Stimulated activated CD8-positive, alpha-beta memory T cell treated with anti-CD3 and anti-CD28 coated beads, Interleukin-2, amount 100 ng/mL, for 1 hour (primary cell): ENCODE measurements around the gene DAZL.

Experiments
- DNase-seq, 2 donors: peaks; one replicate each; pipeline ENCODE4 v3.0.0-alpha.2; 2020; ENCODE audit warnings: low read depth in 2 of 2

DAZL gene

DNA sequence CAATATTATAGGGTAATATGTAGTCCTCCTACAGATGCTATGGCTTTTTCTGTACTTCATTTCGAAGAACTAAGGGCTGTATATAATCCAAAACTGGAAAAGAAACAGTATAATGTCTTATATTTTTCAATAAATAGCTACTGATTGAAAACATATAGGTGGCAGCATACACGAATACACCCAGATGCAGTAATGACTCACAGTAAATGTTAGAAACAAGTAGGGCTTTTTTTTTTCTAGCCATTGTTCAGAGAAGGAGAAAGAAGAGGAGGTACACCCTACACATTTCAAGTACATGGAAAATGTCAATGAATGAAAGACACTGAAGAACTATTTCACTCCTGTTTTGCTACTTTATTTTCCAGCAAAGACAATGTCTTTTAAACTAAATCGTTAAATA, 9.4 kb downstream of the DAZL start:
- no peak for DNase-seq

DNA sequence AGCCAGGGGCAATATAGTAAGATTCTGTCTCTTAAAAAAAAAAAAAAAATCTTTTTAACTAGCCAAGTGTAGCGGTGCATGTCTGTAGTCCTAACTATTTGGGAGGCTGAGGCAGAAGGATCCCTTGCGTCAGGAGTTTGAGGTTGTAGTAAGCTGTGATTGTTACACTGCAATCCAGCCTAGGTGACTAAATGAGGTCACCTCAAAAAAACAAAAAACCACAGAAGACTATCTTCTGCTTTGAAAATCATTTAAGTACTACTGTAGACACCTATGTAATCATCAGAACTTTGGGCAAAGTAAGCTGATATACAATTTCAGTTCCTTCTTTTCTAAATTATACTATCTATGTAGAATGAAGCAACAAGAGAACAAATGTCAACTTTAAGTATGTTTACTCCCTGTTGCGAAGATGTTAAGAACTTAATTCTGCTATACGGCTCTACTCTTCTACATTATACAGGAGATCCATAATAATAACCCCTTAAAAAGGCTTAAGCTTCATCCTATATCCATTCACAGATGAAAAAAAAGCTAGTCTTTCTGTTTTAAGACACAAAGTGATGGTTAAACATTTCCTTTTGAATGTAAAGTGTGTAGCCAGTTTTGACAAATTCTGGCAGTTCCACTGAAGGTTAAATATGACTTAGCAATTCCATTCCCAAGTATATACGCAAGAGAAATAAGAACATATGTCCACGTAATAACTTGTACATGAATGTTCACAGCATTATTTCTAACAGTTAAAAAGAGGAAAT, 15.2 kb downstream of the DAZL start:
- no peak for DNase-seq

DNA sequence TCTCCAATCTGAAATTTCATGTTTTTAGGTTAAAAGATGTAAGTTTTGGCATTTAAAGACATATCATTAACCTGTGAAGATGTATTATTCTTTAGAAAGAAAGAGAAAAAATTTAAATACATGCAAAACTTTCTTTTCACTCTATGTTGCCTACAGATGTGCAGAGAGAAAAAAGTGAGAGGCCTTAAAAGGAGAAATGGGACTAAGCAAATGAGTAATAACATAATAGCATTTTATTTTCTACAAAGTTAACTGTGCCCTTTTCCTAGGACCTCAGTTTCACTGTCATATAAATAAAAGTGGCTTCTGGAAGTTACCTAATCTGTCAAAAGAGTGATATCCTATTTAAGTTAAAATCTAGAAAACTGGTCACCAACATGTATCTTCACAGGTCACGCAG, 16.1 kb downstream of the DAZL start:
- no peak for DNase-seq

DNA sequence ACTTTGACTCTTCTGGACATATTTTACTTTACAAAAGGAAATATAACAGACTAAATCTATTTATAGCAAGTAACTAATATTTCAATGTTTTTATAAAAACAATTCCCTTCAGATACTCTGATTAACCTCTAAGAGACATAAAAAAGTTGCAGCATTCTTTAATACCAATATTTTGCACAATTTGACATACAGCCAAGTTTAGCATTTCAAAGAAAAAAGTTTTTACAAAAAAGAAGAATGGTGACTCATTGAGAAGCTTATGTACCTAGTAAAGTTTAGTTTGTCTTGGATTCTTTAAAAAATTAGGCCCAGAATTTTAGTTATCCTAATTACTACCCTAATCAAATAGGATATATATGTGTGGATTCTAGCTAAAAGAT, 17.6 kb downstream of the DAZL start:
- no peak for DNase-seq

DNA sequence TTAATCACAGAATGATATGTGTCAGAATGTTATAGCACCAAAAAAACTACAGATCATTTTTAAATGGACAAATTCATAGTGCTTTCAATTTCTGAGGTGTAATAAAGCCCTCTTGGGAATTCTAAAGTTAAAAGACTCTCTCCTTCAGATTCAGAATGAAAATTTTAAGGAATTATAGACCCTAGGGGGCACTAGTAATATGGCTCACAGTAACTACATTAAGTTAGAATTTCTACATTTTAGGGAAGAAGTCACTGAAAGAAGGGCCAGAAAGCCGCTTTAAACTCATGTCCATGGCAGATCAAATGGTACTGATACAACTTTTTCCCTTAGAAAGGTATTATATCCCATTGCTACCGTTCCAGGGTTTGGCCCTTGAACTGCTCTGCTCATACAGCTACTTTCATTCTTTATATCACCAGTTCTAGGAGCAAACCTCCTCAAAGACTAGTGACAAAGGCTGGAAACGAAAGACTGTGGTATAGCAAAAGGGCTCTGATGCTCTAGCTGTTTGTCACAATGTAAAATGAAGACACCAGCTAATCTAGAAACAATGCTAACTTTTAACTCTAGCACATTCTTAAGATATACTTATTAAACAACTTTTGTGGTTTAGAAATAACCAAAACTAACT, 18.1 kb downstream of the DAZL start:
- no peak for DNase-seq

DNA sequence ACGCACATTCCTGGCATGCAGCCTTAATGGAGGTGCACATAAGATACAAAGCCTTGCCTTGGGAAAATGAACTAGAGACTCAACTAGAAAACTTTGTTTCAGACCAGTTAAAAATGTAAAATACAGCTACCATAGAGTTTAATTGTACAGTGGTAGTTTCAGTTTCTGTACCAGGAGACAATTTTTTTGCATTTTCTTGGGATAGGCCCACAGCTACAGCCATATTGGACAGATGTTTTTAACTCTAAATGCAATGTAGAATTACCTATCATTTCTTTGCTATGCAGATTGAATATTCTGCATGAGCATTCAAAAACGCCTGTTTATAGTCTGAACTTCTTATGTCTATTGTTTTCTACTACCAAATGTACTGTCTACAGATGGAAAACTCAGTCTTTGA, 20.3 kb downstream of the DAZL start:
- DNase-seq, result no peak

DNA sequence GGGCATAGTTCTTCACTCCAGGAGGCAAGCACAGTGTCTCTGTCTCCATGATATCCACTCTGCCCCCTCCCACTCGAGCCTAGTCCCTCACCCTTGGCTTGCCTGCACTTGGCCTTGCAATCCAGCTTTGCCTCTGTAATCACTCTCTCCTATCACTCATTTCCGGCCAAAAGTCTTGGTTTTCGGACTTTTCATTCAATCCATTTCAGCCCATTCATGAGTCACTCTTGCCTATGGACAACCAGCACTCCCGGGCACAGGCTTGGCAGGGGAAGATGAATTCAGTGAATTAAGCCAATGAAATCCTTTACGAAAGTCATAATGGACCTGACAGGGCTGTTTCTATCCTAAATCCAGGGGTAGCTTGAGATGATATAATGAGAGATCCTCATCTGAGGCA, 21.7 kb downstream of the DAZL start:
- no peak for DNase-seq

DNA sequence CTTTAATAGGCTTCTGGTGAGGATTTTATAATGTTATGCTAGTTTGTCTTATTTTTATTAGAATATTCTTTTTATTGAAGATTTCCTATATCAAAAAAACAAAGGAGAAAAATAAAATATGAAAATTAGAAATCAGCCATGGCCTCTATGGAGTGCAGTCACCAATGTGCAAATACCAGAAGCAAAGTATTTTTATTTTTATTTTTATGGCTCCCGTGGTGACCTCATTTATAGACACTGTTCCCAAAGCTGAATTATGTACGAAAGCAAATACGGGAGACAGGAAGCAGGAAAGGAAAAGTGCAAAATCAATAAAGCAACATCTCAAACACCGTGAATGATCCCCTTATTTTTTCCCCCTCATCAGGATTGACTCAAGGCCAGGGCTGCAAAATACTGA, 35.1 kb downstream of the DAZL start:
- DNase-seq, result no peak

DNA sequence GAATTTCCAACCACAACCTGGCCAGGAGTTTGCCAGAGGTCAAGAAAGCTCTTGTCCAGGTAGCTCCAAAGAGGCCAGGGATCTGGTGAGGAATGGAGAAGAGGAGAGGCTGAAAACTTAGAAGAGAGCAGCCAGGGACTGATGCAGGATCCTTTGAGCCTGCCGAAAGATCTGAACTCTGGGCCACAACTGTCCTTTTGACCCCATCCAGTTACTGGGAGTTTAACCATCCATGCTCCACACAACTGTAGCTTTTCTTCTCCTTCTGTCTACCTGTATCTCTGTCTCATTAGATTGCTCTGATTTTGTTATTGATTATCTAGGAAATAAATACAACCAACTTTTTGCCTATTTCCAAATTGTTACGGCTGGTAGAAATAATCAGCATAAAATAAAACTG, 36.7 kb downstream of the DAZL start:
- DNase-seq, result no peak

DNA sequence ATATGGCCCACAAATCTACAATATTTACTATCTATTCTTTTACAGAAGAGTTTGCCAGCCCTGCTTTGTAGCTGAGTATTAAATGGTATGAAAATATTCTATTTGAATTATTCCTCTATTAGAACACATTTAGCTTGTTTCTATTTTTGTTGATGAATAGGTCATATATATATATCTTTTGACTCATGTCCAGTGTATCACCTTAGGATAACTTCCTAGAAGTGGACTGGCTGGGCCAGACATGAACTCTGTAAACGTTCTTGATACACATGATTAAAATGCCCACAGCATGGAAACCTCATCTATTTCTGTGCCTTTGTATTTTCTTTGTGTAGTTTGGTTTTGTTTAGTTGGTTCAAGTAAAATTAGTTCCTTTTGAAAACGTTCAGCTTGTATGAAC, 37.1 kb downstream of the DAZL start:
- DNase-seq, result no peak

DNA sequence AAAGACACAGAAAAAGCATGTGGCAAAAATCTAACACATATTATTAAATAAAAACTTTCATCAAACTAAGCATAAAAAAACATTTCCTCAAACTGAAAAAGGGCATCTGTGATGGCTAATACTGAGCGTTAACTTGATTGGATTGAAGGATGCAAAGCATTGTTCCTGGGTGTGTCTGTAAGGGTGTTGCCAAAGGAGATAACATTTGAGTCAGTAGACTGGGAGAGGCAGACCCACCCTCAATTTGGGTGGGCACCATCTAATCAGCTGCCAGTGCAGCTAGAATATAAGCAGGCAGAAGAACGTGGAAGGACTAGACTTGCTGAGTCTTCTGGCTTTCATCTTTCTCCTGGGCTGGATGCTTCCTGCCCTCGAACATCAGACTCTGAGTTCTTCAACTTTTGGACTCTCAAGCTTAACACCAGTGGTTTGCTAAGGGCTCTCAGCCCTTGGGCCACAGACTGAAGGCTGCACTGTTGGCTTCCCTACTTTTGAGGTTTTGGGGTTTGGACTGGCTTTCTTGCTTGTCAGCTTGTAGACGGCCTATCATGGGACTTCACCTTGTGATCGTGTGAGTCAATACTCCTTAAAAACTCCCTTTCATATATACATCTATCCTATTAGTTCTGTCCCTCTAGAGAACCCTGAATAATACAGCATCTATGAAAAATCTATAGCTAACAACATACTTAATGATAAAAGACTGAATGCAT, 45.4 kb downstream of the DAZL start:
- no peak for DNase-seq

DNA sequence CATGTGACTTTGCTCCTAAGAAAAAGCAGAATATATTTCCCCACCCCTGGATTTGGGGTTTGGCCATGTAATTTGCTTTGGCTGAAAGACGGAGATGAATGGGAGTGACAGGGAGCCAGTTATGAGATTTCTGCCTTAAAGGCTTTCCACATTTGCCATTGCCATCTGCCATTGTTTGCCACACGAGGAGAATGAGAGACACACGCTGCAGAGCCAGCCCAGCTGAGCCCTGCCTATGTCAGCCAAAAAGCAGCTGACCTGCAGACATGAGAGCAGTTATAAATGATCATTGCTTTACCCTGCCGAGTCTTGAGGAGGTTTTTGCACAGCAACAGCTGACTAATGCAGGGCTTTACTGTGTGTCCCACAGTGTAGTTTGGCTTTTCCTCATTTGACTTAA, 51.1 kb downstream of the DAZL start:
- DNase-seq, result no peak

DNA sequence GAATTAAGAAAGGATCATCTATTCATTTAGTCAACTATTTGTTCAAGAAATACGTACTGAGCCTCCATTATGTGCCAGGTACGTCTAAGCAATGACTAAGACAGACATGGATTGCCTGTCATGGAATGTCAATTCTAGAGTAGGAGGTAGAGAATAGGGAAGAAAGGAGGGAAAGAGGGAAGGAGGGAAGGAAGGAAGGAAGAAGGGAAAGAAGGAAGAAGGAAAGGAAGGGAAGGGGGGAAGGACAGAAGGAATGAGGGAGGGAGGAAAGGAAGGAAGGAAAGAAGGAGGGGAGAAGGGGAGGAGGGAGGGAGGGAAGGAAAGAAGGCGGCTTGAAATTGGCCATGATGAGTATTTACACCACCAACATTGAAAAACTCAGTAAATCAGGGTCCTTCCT, 52.5 kb downstream of the DAZL start:
- no peak for DNase-seq

DNA sequence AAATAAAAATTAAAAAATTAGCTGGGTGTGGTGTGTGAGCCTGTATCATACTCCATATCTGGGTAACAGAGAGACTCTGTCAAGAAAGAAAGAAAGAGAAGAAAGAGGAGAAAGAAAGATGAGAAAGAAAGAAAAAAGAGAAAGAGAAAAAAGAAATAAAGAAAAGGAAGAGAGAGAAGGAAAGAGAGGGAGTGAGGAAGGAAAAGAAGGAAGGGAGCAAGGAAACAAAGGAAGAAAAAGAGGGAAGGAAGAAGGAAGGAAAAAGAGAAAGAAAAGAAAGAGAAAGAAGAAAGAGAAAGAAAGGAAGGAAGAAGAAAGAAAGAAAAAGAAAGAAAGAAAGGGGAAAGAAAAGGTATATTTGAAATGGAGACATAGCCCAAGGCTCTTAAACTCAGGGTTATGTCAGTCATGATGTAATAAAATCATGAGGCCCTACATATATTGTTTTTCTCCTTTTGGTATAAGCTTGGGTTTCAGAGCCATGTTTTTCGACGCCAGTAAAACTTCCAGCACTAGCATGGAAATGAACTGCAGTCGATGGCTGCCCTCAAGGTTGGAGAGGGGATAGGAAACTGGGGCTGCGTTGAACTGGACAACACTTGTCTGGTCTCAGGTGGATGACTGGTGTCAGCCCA, 53.8 kb downstream of the DAZL start:
- DNase-seq, result no peak

DNA sequence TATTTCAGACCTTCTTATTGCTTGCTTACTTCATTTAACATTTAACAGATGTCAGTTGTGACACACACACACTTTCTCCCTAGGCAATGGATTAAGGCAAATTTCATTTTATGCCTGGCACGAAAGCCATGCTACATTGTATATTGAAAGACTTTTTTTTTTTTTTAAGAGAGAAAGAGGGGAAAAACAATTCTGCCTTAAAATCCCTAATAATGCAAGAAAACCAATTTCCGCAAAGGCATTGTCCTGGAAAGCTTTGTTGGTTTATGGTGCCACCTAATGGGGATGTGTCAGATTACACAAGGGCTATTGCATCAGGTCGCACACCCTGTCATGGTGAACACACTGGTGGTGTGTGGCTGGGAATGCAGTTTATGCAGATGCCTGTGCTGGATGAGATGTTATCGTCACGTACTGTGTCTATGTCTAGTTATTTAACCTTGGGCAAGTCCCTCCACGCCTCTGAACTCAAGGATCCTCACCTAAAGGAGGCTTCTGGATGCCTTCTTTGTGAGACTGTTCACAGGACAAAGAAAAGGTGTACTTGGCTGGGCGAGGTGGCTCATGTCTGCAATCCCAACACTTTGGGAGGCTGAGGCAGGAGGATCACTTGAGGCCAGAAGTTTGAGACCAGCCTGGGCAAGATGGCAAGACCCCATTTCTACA, 54.4 kb downstream of the DAZL start:
- DNase-seq, result peak; percentile 30 to 35

DNA sequence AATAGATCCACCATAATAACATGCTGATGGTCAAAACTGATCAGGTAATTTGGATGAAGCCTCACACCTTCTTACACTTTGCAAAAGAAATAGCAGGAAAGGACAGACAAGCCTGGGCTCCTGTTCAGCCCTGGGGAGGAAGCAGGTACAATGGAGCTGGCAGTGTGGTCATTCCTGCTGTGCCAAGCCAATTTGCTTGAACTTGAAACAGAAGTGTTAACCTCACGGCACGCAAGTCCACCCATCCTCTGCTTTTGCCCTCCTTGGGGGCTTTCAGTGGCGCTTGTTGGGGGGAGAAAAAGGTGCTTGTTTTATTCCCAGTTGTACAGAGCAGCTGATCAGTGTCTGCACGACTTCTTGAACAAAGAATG, 54.9 kb downstream of the DAZL start:
- DNase-seq, result no peak

DNA sequence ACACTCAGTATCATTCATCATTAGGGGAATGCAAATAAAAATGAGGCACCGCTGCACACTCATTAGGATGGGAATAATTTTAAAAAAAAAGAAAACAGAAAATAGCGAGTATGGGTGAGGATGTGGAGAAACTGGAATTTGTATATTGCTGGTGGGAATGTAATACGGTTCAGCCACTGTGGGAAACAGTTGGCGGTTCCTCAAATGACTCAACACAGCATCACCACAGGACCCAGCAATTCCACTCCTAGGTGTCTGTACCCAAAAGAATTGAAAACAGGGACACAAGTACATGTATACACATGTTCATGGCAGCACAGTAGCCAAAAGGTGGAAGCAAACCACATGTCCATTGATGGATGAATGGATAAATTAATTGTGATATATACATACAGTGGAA, 56.5 kb downstream of the DAZL start:
- DNase-seq, result no peak

DNA sequence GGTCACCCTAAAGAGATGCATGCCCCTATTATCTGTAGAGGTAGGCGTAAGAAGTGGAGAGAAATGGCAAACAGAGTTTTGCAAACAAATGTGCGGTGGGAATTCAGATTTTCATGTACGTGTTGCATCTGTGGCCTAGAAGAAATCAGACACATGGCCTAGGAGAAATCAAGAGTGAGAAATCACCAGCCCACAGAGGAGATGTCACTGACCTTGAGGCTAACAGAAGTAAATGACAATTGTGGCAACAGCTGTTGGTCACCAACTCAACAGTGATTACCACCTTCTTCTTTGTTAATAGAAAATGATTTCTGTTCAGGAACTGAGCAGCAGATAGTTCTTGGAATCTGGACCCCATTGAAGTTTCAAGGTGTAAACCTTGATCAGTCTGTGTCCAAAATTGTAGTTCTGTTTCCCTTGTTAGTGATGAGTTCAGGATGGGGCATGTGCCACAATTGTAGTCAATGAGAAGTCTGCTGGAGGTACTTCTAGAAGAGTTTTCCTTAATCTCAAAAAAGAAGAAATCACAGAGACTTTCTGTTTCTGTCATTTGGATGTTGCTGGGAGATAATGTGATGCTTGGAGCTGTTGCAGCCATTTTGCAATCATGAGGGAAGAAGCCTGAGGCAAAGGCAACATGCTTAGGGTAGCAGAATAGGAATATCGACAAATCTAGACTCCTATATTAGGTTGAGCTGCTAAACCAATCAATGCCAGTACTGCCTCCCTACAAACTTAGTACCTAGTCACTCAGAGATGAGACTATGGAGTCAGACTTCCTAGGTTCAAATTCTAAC, 57.5 kb downstream of the DAZL start:
- DNase-seq, result no peak

DNA sequence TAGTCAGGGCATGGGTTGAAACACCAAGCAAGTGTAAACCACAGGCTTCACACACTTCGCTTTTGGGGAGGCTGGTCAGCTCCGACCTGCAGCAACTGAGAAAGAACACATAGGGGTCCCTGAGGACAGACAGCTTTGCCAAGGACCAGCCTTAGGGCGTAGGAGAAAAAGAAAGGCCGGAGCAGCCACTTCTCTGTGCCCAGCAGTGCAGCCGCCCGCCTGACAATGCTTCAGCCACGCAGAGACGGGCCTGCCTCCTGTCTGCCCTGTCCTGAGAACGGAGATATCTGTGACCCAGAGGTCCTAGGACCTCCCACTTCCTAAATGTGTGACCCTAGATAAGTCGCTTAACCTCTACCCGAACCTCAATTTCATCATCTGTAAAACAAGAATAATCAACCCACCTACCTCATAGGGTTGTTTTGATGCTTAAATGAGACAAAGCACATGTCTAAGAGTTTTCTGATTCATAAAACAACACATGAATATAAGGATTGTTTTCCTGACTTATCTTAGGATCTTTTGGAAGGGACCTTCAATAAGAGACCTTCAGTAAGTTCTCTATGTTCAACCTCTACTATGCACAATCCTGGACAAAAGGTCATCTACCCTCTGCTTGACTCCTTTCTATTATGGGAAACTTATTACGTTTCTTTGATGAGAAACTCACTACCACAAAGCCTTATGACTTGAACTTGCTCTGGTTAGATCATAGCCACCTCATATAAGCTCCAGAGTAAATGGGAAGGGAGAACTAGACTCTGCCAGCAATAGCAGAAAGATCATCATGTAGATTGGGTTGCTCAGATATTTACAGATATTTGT, 58.8 kb downstream of the DAZL start:
- no peak for DNase-seq

DNA sequence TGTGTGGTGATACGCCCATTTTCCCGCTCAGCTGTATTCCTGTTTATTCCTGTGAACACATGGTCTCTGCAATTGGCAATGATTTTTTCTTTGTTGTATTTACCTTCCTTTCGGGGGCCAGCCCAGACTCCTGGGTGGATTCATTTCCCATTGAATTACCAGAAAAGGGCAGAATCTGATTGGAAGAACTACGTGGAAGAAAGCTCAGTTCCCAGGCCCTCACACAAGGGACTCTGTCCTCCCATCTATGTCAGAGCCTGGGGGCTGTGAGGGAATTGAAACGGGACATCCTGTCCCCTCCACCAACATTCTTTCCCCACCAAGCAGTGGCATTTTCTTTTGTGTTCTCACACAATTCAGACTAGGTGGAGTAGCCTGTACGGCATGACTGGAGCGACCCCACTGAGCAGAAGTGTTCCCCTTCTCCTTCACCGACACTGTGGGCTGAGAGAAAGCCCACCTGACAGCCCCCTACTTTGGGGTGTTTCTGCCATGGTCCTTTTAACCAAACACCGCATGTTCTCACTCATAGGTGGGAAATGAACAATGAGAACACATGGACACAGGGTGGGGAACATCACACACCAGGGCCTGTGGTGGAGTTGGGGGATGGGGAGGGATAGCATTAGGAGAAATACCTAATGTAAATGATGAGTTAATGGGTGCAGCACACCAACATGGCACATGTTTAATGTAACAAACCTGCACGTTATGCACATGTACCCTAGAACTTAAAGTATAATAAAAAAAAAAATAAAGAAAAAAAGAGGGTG, 59.6 kb downstream of the DAZL start:
- no peak for DNase-seq
